PC-3 (cell line): ENCODE data around the gene PRRX2. TPM values are rescaled to one million over a fixed set of nuclear protein-coding genes. Genes with fewer than 3 reads are reported as not detected.

Experiments used
- ATAC-seq: fragments of 200-7000 bp; cut with Tn5 transposase; 2 replicates; pipeline ENCODE4 v1.9.1; 2020; ENCODE audit warnings: mild to moderate bottlenecking, moderate library complexity
- BruUV-seq: library from RNA; stranded (reverse); fragments of 400-500 nt; replicated peaks from 2 replicates; lab custom pipeline; 2021; lab: Mats Ljungman, UMichigan
- CTCF ChIA-PET: fragments of 300-600 bp; sonication (Branson Sonifier 250); formaldehyde crosslinking; loops from one replicate; lab custom pipeline; 2022; ENCODE audit warnings: antibody characterized with exemption; lab: Charles Lee
- POLR2A ChIA-PET: fragments of 300-600 bp; sonication (Branson Sonifier 250); formaldehyde crosslinking; loops from one replicate; lab custom pipeline; 2022; ENCODE audit warnings: antibody characterized with exemption; ENCODE audit not compliant: unreplicated experiment; lab: Charles Lee
- DNase-seq: peaks from one replicate; pipeline ENCODE4 v3.0.0-alpha.2; 2015
- H2AFZ ChIP-seq: fragments of 300-600 bp; sonication (generic); 2 replicates; pipeline ENCODE4 v1.6.0; 2016; ENCODE audit warnings: antibody characterized with exemption, low read length
- H3F3A ChIP-seq: fragments of 300-600 bp; sonication (generic); one replicate; pipeline ENCODE4 v1.6.0; 2017; ENCODE audit warnings: antibody characterized with exemption, low read length, control low read depth, mild to moderate bottlenecking; ENCODE audit not compliant: unreplicated experiment
- H3K27ac ChIP-seq: fragments of 300-600 bp; sonication (generic); 2 replicates; pipeline ENCODE4 v1.5.1; 2016; ENCODE audit warnings: mild to moderate bottlenecking, low read length
- H3K27me3 ChIP-seq: fragments of 300-600 bp; sonication (generic); 2 replicates; pipeline ENCODE4 v1.6.1; 2016; ENCODE audit warnings: low read length, mixed read lengths
- H3K36me3 ChIP-seq: fragments of 300-600 bp; sonication (generic); 2 replicates; pipeline ENCODE4 v1.6.1; 2016; ENCODE audit warnings: low read depth, mixed run types, low read length, mixed read lengths
- H3K4me1 ChIP-seq: fragments of 300-600 bp; sonication (generic); 2 replicates; pipeline ENCODE4 v1.5.1; 2016; ENCODE audit warnings: low read length; ENCODE audit not compliant: insufficient read depth
- H3K4me2 ChIP-seq: fragments of 300-600 bp; sonication (generic); 2 replicates; pipeline ENCODE4 v1.6.0; 2016; ENCODE audit warnings: low read length
- H3K4me3 ChIP-seq: fragments of 300-600 bp; sonication (generic); 2 replicates; pipeline ENCODE4 v1.5.1; 2016; ENCODE audit warnings: mild to moderate bottlenecking, low read length, mixed read lengths
- H3K79me2 ChIP-seq: fragments of 300-600 bp; sonication (generic); 2 replicates; pipeline ENCODE4 v1.6.1; 2017; ENCODE audit warnings: low read length, mixed read lengths
- H3K9ac ChIP-seq: fragments of 300-600 bp; sonication (generic); 2 replicates; pipeline ENCODE4 v1.6.0; 2016; ENCODE audit warnings: mild to moderate bottlenecking, low read length
- H3K9me2 ChIP-seq: fragments of 300-600 bp; sonication (generic); replicated peaks from 2 replicates; pipeline ENCODE4 v1.6.1; 2016; ENCODE audit warnings: mixed run types, low read length, mixed read lengths
- H3K9me3 ChIP-seq: fragments of 300-600 bp; sonication (generic); 2 replicates; pipeline ENCODE4 v1.6.1; 2016; ENCODE audit warnings: low read length, mixed read lengths
- H4K20me1 ChIP-seq: fragments of 300-600 bp; sonication (generic); 2 replicates; pipeline ENCODE4 v1.6.1; 2016; ENCODE audit warnings: low read length, mixed read lengths
- EZH2 ChIP-seq: fragments of 300-600 bp; sonication (generic); IDR thresholded peaks from one replicate; pipeline ENCODE4 v1.6.1; 2017; ENCODE audit warnings: antibody characterized with exemption, mild to moderate bottlenecking, low read length; ENCODE audit not compliant: unreplicated experiment
- EZH2phosphoT487 ChIP-seq: fragments of 300-600 bp; sonication (generic); IDR thresholded peaks from 2 replicates; pipeline ENCODE4 v1.6.1; 2018; ENCODE audit warnings: mild to moderate bottlenecking, antibody characterized with exemption, low read length, borderline replicate concordance
- intact Hi-C: fragments of 100-400 bp; cut with micrococcal nuclease; formaldehyde crosslinking; loops from 2 replicates; pipeline ENCODE4 v1.9.0; 2023
- total RNA-seq: library from RNA; depleted of rRNA; stranded (reverse); fragments of >200 nt; gene quantifications from 2 replicates; pipeline ENCODE4 v1.2.3, GENCODE V29; 2014
- TF ChIP-seq, protein P1 (sequence below): fragments of 300-600 bp; sonication (generic); conservative IDR thresholded peaks from 2 replicates; pipeline ENCODE4 v1.5.1; 2017; ENCODE audit warnings: antibody characterized with exemption, low read depth, mild to moderate bottlenecking, low read length

The PRRX2 gene
- total RNA-seq, 1 experiment from 2014 or later, result 0.47 TPM

DNA sequence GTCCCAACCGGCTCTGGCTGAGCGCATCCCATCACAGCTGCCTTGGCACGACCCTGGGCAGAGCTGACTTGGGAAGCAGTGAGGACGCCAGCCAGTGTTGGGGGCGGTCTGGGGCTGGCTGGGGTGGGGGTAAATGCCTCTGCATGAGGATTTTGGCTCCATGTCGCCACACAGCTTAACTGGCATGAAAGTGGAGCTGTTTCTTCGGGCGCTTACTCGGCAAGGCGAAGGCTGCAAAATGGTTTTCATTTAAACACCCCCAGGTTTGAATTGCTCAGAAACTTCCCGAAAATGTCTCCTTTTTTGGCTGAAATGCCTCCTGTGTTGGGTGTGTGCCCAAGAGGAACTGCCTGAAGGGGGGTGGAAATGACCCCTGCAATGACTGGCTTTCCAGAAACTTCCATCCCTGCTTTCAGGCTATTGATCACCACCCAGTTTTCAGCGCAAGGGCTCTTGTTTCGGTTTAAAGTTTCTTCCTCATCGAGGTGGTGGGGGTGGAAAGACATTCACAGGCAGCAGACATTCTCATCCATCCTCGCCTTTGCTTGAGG is 49.1 kb downstream of the PRRX2 start:
- TF ChIP-seq, protein P1, sequence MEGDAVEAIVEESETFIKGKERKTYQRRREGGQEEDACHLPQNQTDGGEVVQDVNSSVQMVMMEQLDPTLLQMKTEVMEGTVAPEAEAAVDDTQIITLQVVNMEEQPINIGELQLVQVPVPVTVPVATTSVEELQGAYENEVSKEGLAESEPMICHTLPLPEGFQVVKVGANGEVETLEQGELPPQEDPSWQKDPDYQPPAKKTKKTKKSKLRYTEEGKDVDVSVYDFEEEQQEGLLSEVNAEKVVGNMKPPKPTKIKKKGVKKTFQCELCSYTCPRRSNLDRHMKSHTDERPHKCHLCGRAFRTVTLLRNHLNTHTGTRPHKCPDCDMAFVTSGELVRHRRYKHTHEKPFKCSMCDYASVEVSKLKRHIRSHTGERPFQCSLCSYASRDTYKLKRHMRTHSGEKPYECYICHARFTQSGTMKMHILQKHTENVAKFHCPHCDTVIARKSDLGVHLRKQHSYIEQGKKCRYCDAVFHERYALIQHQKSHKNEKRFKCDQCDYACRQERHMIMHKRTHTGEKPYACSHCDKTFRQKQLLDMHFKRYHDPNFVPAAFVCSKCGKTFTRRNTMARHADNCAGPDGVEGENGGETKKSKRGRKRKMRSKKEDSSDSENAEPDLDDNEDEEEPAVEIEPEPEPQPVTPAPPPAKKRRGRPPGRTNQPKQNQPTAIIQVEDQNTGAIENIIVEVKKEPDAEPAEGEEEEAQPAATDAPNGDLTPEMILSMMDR, result no peak
- no peak for TF ChIP-seq EZH2
- no peak for TF ChIP-seq EZH2phosphoT487
- 0 out of 2 replicates have a peak, but pooled peaks cover 6% of the 10 kb centered on the region for H3K4me1 ChIP-seq
- no peaks in the 10 kb centered on the region for H3F3A ChIP-seq
- BruUV-seq, result no TSS peak
- H3K9me3 ChIP-seq, result no peaks in the 10 kb centered on the region
- no peak overlapping the region for H3K4me3 ChIP-seq
- ATAC-seq (no peak), DNase-seq (no peak)
- ChIA-PET POLR2A (no interaction called here), CTCF (no interaction called here)
- intact Hi-C loops, result no loop called here
- no peaks in the 10 kb centered on the region for H3K79me2 ChIP-seq
- H2AFZ ChIP-seq, result no peak overlapping the region
- no peaks in the 10 kb centered on the region for H3K27me3 ChIP-seq
- no peak overlapping the region for H3K4me2 ChIP-seq
- no peaks in the 10 kb centered on the region for H3K9me2 ChIP-seq
- H3K9ac ChIP-seq, result no peak overlapping the region
- H3K36me3 ChIP-seq, result no peaks in the 10 kb centered on the region
- no peaks in the 10 kb centered on the region for H4K20me1 ChIP-seq
- H3K27ac ChIP-seq, result no peak overlapping the region

DNA sequence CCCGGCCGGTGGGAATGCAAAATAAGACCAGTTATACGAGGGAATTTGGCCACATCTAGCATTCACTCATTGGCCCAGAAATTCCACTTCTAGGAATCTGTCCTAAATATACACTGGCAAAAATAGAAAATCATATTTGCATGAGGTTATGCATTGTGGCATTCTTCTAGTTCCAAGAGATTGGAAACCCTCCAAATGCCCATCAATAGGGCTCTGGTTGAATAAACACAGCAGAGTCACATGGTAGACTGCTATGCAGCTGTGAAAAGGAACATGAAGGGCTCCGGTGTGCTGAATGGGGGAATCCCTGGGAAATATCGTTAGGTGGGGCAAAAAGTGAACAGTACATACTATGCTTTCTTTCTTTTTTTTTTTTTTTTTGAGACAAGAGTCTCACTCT is 50.6 kb downstream of the PRRX2 start:
- ATAC-seq, result no peak
- H3K27me3 ChIP-seq, result no peaks in the 10 kb centered on the region
- H3K4me3 ChIP-seq, result no peak overlapping the region
- no peak overlapping the region for H3K27ac ChIP-seq
- H4K20me1 ChIP-seq, result no peaks in the 10 kb centered on the region
- POLR2A ChIA-PET, result no interaction called here
- CTCF ChIA-PET, result no interaction called here
- no peaks in the 10 kb centered on the region for H3K36me3 ChIP-seq
- TF ChIP-seq EZH2phosphoT487 (no peak), EZH2 (no peak)
- TF ChIP-seq, protein P1, result no peak
- DNase-seq, result no peak
- no peaks in the 10 kb centered on the region for H3K79me2 ChIP-seq
- H3F3A ChIP-seq, result no peaks in the 10 kb centered on the region
- intact Hi-C loops, result no loop called here
- no peaks in the 10 kb centered on the region for H3K9me3 ChIP-seq
- H2AFZ ChIP-seq, result no peak overlapping the region
- no TSS peak for BruUV-seq
- 0 out of 2 replicates have a peak, but pooled peaks cover 6% of the 10 kb centered on the region for H3K4me1 ChIP-seq
- H3K9ac ChIP-seq, result no peak overlapping the region
- H3K9me2 ChIP-seq, result no peaks in the 10 kb centered on the region
- no peak overlapping the region for H3K4me2 ChIP-seq

- Histone ChIP-seq H3K27me3 (no peaks in the 10 kb centered on the region), H3K36me3 (no peaks in the 10 kb centered on the region), H3K9ac (no peak overlapping the region), H3K4me3 (no peak overlapping the region), H3K9me2 (no peaks in the 10 kb centered on the region), H3K9me3 (no peaks in the 10 kb centered on the region), H4K20me1 (no peaks in the 10 kb centered on the region), H3K4me2 (no peak overlapping the region), H3K4me1 (no peaks in the 10 kb centered on the region), H3K79me2 (no peaks in the 10 kb centered on the region), H2AFZ (no peak overlapping the region), H3K27ac (no peak overlapping the region), H3F3A (no peaks in the 10 kb centered on the region)
- TF ChIP-seq EZH2phosphoT487, result no peak
- no peak for TF ChIP-seq EZH2
- TF ChIP-seq, protein P1, result no peak
- intact Hi-C loops, result no loop called here
- ChIA-PET CTCF (no interaction called here), POLR2A (no interaction called here)
- DNase-seq (no peak), ATAC-seq (no peak)
- no TSS peak for BruUV-seq
These were observed 52.5 kb downstream of the PRRX2 start for GRCh38 chr9:129717991-129718390.
